ENCODE results near the gene TMEM72. TPM values are rescaled to one million over a fixed set of nuclear protein-coding genes. Genes with fewer than 3 reads are reported as not detected.
A peak's percentile ranks its signal among the peaks of the same experiment; 100 is the strongest.

TMEM72 gene
- total and polyA plus RNA-seq, 2 of the 13 experiments (the other 11 are each of a cell fraction or from before 2014, with no cell fraction given): 0.04 TPM; not detected in 1

- peak; percentile 62; the same call in 1 of the 2 replicates for TF ChIP-seq CBX5 (CRISPR knock-in tag; IDR thresholded peaks at IDR 0.05; ENCODE audit: borderline replicate concordance)
- no peak for TF ChIP-seq FOXO4 (CRISPR knock-in tag; conservative IDR thresholded peaks at IDR 0.05)
- no peak for TF ChIP-seq ZNF432 (CRISPR knock-in tag; IDR thresholded peaks at IDR 0.05; ENCODE audit: borderline replicate concordance)
- TF ChIP-seq TOE1 (CRISPR knock-in tag; IDR thresholded peaks at IDR 0.05): 0 out of 2 replicates have a peak, but pooled peaks have one; percentile 29
- TF ChIP-seq ADNP (CRISPR knock-in tag; IDR thresholded peaks at IDR 0.05): no peak
- TF ChIP-seq ZNF619 (CRISPR knock-in tag; IDR thresholded peaks at IDR 0.05): peak; percentile 93
- peak; percentile 19; the same call in 1 of the 2 replicates for TF ChIP-seq ZNF280B (CRISPR knock-in tag; IDR thresholded peaks at IDR 0.05; ENCODE audit: borderline replicate concordance)
- peak; percentile 100 for TF ChIP-seq POLR2AphosphoS5 (IDR thresholded peaks at IDR 0.05; ENCODE audit: low read depth, low read length)
- TF ChIP-seq FOXP1 (IDR thresholded peaks at IDR 0.05): no peak
- TF ChIP-seq FOXP1 (CRISPR knock-in tag; IDR thresholded peaks at IDR 0.05): peak; percentile 91
- peak; percentile 85; the same call in 1 of the 2 replicates for TF ChIP-seq ZBTB7A (CRISPR knock-in tag; IDR thresholded peaks at IDR 0.05)
- 0 out of 2 replicates have a peak, but pooled peaks have one; percentile 86 for TF ChIP-seq ZBTB44 (CRISPR knock-in tag; IDR thresholded peaks at IDR 0.05)
- TF ChIP-seq BRF2 (CRISPR knock-in tag; IDR thresholded peaks at IDR 0.05): no peak
- peak; percentile 79 for TF ChIP-seq SKI (IDR thresholded peaks at IDR 0.05; ENCODE audit: partially characterized antibody)
- no peak for TF ChIP-seq TEF (CRISPR knock-in tag; IDR thresholded peaks at IDR 0.05)
- TF ChIP-seq ZNF687 (CRISPR knock-in tag; IDR thresholded peaks at IDR 0.05): peak; percentile 86
- TF ChIP-seq CREM (IDR thresholded peaks at IDR 0.05): peak; percentile 76
- TF ChIP-seq CREM (CRISPR knock-in tag; IDR thresholded peaks at IDR 0.05): no peak
- no peak for TF ChIP-seq CEBPB (IDR thresholded peaks at IDR 0.05; ENCODE audit: borderline replicate concordance, low read depth, low read length)
- TF ChIP-seq ZNF792 (CRISPR knock-in tag; IDR thresholded peaks at IDR 0.05): no peak
Measured at GRCh38 chr10:44978570-44979280, 67.6 kb downstream of the TMEM72 start, which contains the start of gene DEPP1 (continued).
